Stomach (tissue), 4 donors: ENCODE measurements around the gene ADSS1.

Source experiments
- EP300 ChIP-seq: sonication (generic); formaldehyde crosslinking; IDR thresholded peaks from one replicate; pipeline ENCODE4 v1.6.1; 2017; ENCODE audit warnings: antibody characterized with exemption
- POLR2A ChIP-seq, 4 donors: fragments of 450-650 bp; IDR thresholded peaks; one replicate each; pipeline ENCODE4 v1.6.1; 2016; ENCODE audit warnings: antibody characterized with exemption in 4 of 4, control low read depth in 2 of 4, mild to moderate bottlenecking in 1 of 4, moderate library complexity in 1 of 4
- POLR2AphosphoS5 ChIP-seq, 3 donors: sonication (generic); formaldehyde crosslinking; IDR thresholded peaks; one replicate each; pipeline ENCODE4 v1.6.1; 2016; ENCODE audit warnings: antibody characterized with exemption in 3 of 3
- TF ChIP-seq, protein P1 (sequence below), 7 experiments: fragments of 450-650 bp in 4 of 7; fragments of 200-600 bp in 3 of 7; sonication (generic) in 3 of 7; IDR thresholded peaks; one replicate each; pipeline ENCODE4 v1.5.1; 2016 to 2019; ENCODE audit warnings: antibody characterized with exemption in 7 of 7, control low read depth in 2 of 7, mild to moderate bottlenecking in 1 of 7

DNA sequence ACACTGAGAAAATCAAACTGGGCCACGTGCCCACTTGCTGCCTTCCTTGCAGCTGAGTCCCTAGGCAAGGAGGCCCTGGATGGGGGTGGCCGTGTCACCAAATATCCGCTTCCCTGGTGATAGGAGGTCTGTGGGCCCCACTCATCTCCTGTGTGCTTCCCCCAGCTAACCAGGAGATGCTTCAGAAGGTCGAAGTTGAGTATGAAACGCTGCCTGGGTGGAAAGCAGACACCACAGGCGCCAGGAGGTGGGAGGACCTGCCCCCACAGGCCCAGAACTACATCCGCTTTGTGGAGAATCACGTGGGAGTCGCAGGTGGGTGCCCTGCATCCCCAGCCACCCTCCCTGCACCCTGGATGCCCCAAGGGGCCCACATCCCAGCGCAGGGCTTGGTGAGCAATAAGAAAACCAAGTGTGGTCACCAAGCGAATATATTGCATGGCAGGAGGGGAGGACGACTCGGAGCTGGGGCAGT is 22.1 kb downstream of the ADSS1 start:
- no peak for TF ChIP-seq POLR2A (IDR thresholded peaks at IDR 0.05)
- TF ChIP-seq, protein P1, sequence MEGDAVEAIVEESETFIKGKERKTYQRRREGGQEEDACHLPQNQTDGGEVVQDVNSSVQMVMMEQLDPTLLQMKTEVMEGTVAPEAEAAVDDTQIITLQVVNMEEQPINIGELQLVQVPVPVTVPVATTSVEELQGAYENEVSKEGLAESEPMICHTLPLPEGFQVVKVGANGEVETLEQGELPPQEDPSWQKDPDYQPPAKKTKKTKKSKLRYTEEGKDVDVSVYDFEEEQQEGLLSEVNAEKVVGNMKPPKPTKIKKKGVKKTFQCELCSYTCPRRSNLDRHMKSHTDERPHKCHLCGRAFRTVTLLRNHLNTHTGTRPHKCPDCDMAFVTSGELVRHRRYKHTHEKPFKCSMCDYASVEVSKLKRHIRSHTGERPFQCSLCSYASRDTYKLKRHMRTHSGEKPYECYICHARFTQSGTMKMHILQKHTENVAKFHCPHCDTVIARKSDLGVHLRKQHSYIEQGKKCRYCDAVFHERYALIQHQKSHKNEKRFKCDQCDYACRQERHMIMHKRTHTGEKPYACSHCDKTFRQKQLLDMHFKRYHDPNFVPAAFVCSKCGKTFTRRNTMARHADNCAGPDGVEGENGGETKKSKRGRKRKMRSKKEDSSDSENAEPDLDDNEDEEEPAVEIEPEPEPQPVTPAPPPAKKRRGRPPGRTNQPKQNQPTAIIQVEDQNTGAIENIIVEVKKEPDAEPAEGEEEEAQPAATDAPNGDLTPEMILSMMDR (IDR thresholded peaks at IDR 0.05) = no peak
- no peak for TF ChIP-seq POLR2AphosphoS5 (IDR thresholded peaks at IDR 0.05)
- no peak for TF ChIP-seq EP300
